Hepatocyte (in vitro differentiated cells): ENCODE measurements around the gene FAM193A. TPM values are rescaled to one million over a fixed set of nuclear protein-coding genes. Genes with fewer than 3 reads are reported as not detected.

Experiments used
- DNase-seq: peaks from one replicate; pipeline ENCODE4 v3.0.0-alpha.2; 2016; ENCODE audit warnings: low spot score
- H2AFZ ChIP-seq: fragments of 200-600 bp; sonication (generic); 2 replicates; pipeline ENCODE4 v1.6.0; 2016; ENCODE audit warnings: antibody characterized with exemption, mild to moderate bottlenecking
- H3K27ac ChIP-seq: fragments of 200-600 bp; sonication (generic); 2 replicates; pipeline ENCODE4 v1.5.1; 2016; ENCODE audit warnings: mild to moderate bottlenecking
- H3K27me3 ChIP-seq: fragments of 200-600 bp; sonication (generic); 2 replicates; pipeline ENCODE4 v1.6.1; 2016
- H3K36me3 ChIP-seq: fragments of 200-600 bp; sonication (generic); replicated peaks from 2 replicates; pipeline ENCODE4 v1.5.1; 2016; ENCODE audit warnings: low read depth; ENCODE audit not compliant: insufficient read depth
- H3K4me1 ChIP-seq: fragments of 200-600 bp; sonication (generic); 2 replicates; pipeline ENCODE4 v1.5.1; 2016; ENCODE audit warnings: mild to moderate bottlenecking, moderate library complexity; ENCODE audit not compliant: insufficient read depth
- H3K4me2 ChIP-seq: fragments of 200-600 bp; sonication (generic); 2 replicates; pipeline ENCODE4 v1.6.0; 2016
- H3K4me3 ChIP-seq: fragments of 200-600 bp; sonication (generic); 2 replicates; pipeline ENCODE4 v1.5.1; 2016; ENCODE audit warnings: mild to moderate bottlenecking
- H3K79me2 ChIP-seq: fragments of 200-600 bp; sonication (generic); 2 replicates; pipeline ENCODE4 v1.6.0; 2017; ENCODE audit warnings: mild to moderate bottlenecking
- H3K9me2 ChIP-seq: fragments of 200-600 bp; sonication (generic); replicated peaks from 2 replicates; pipeline ENCODE4 v1.6.0; 2017; ENCODE audit warnings: mild to moderate bottlenecking; ENCODE audit not compliant: insufficient read depth
- H3K9me3 ChIP-seq: fragments of 200-600 bp; sonication (generic); 2 replicates; pipeline ENCODE4 v1.5.1; 2016; ENCODE audit warnings: low read depth, mild to moderate bottlenecking
- H4K20me1 ChIP-seq: fragments of 200-600 bp; sonication (generic); 2 replicates; pipeline ENCODE4 v1.6.0; 2016; ENCODE audit warnings: mild to moderate bottlenecking; ENCODE audit not compliant: insufficient read depth, poor library complexity, severe bottlenecking
- CTCF ChIP-seq: fragments of 200-600 bp; sonication (generic); IDR thresholded peaks from 2 replicates; pipeline ENCODE4 v1.5.1; 2016; ENCODE audit warnings: antibody characterized with exemption, mild to moderate bottlenecking; ENCODE audit not compliant: poor library complexity
- EZH2 ChIP-seq: fragments of 200-600 bp; sonication (generic); IDR thresholded peaks from 2 replicates; pipeline ENCODE4 v1.6.1; 2016; ENCODE audit warnings: antibody characterized with exemption, mild to moderate bottlenecking, borderline replicate concordance
- EZH2phosphoT487 ChIP-seq: fragments of 200-600 bp; sonication (generic); IDR thresholded peaks from one replicate; pipeline ENCODE4 v1.6.1; 2018; ENCODE audit warnings: antibody characterized with exemption, mild to moderate bottlenecking, low read depth, moderate library complexity; ENCODE audit not compliant: unreplicated experiment, severe bottlenecking
- WGBS: methylation state at CpG from one replicate; pipeline ENCODE4 v1.1.6; 2016; ENCODE audit warnings: low lambda C conversion rate; ENCODE audit errors: missing lambda C conversion rate; 5-methylcytosine and 5-hydroxymethylcytosine counted together
- polyA plus RNA-seq: library from polyadenylated mRNA; unstranded; fragments of >200 nt; fragmentation: Nextera tagmentation; extraction: Ambion mirVana; gene quantifications from 2 replicates; pipeline ENCODE4 v1.2.1, GENCODE V29; 2016
- total RNA-seq: library from RNA; depleted of rRNA; stranded (reverse); fragments of >200 nt; gene quantifications from 2 replicates; pipeline ENCODE4 v1.2.3, GENCODE V29; 2014

FAM193A gene
- total and polyA plus RNA-seq, 2 experiments from 2014 or later, result 11.4 to 15.8 TPM

- Histone ChIP-seq H3K4me3 (no peak overlapping the region), H4K20me1 (no peaks in the 10 kb centered on the region), H3K27me3 (no peaks in the 10 kb centered on the region), H2AFZ (no peak overlapping the region), H3K36me3 (no peaks in the 10 kb centered on the region), H3K4me2 (no peak overlapping the region), H3K9me3 (no peaks in the 10 kb centered on the region), H3K4me1 (peaks cover 5% of the 10 kb centered on the region), H3K27ac (no peak overlapping the region), H3K9me2 (no peaks in the 10 kb centered on the region), H3K79me2 (peaks cover 2% of the 10 kb centered on the region)
- no peak for DNase-seq
- TF ChIP-seq CTCF (no peak), EZH2 (no peak), EZH2phosphoT487 (no peak)
- WGBS, result 91% methylated on average over 21 of the region's 21 CpGs
Measured at GRCh38 chr4:2743518-2744445, 207.3 kb downstream of the FAM193A start.

GRCh38 chr4:2744576-2745270, 208.3 kb downstream of the FAM193A start:
- no peaks in the 10 kb centered on the region for H3K36me3 ChIP-seq
- H3K4me1 ChIP-seq, result peaks cover 5% of the 10 kb centered on the region
- H3K79me2 ChIP-seq, result peaks cover 12% of the 10 kb centered on the region
- no peaks in the 10 kb centered on the region for H3K9me2 ChIP-seq
- H3K27me3 ChIP-seq, result no peaks in the 10 kb centered on the region
- no peak for DNase-seq
- H2AFZ ChIP-seq, result no peak overlapping the region
- H3K4me2 ChIP-seq, result no peak overlapping the region
- WGBS, result 93% methylated on average over 26 of the region's 28 CpGs
- TF ChIP-seq EZH2phosphoT487 (no peak), CTCF (no peak), EZH2 (no peak)
- H3K9me3 ChIP-seq, result no peaks in the 10 kb centered on the region
- H3K27ac ChIP-seq, result no peak overlapping the region
- H3K4me3 ChIP-seq, result no peak overlapping the region
- no peaks in the 10 kb centered on the region for H4K20me1 ChIP-seq

- no peaks in the 10 kb centered on the region for H4K20me1 ChIP-seq
- H3K36me3 ChIP-seq, result no peaks in the 10 kb centered on the region
- no peaks in the 10 kb centered on the region for H3K27me3 ChIP-seq
- no peak for TF ChIP-seq EZH2phosphoT487
- no peak for TF ChIP-seq EZH2
- no peak for TF ChIP-seq CTCF
- no peak overlapping the region for H3K4me2 ChIP-seq
- DNase-seq, result no peak
- H3K9me3 ChIP-seq, result no peaks in the 10 kb centered on the region
- 74% methylated on average over 5 of the region's 5 CpGs for WGBS
- H2AFZ ChIP-seq, result no peak overlapping the region
- peak overlapping the region; percentile 61 for H3K27ac ChIP-seq
- peaks cover 19% of the 10 kb centered on the region for H3K79me2 ChIP-seq
- H3K4me3 ChIP-seq, result no peak overlapping the region
- peaks cover 5% of the 10 kb centered on the region for H3K4me1 ChIP-seq
- no peaks in the 10 kb centered on the region for H3K9me2 ChIP-seq
Measured at GRCh38 chr4:2745516-2745915, 209.1 kb downstream of the FAM193A start.
